Raji (cell line): ENCODE measurements around the gene CCDC9B.

Source experiments
- POLR2A ChIP-seq: IDR thresholded peaks from 2 replicates; pipeline ENCODE4 v1.6.1; 2011; ENCODE audit warnings: low read depth, low read length, control low read depth; ENCODE audit not compliant: insufficient read depth

Gene CCDC9B

DNA sequence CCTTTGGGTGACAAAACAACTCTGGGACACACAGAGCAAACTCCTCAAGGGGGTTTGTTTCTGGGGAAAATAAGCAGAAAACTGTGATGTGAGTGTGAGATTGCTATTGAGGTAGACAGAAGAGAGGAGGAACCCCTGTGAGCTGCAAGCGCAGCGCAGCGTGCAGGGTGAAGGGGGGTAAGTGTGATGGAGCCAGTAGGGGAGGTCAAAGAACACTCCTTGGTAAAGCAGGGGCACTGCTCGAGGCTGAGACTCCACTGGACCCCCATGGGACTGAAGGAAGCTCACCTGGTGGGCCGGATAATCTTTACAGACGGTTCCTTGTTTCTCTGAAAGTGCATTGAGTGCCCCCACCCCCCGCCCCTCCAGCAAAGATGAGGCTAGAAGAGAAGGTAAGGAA, 9.7 kb downstream of the CCDC9B start:
- no peak for TF ChIP-seq POLR2A

DNA sequence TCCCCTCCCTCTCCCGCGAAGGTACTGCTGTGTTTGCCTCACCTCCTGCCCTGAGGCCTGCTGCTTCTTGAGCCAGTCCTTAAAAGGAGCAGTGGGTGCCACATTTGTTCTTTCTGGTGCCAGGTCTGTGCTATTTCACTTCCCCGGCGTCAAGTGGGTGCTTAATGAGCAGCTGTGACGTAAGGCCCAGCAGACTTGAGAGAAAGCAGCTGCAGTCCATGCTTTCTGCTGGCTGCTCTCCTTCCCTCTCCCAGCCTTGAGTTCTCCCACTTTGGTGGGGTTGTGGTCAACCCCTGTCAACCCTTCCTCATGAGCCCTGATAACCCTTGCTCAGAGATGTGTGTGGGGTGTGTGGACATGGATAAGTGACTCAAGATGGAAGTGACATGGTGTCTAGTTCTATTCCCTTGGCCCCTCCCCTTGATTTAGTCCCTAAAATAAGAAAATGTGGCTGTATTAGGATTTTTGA, 10.3 kb downstream of the CCDC9B start:
- TF ChIP-seq POLR2A, result no peak

DNA sequence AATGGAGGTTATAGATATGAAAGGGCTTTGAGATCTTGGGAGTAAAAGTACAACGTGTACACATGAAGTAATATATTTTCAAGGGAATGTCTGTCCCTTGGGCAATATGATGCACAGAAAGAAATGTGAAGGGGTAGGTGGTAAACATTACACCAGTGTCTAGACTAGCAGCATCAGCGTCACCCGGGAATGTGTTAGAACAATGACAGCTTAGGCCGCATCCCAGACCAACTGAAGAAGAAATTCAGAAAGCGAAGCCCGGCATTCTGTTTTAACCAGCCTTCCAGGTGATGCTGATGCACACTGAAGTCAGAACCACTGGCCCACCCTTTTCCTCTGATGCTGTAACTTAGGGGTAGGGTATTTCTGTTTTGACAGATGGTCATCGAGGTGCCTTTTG, 10.9 kb downstream of the CCDC9B start:
- no peak for TF ChIP-seq POLR2A

DNA sequence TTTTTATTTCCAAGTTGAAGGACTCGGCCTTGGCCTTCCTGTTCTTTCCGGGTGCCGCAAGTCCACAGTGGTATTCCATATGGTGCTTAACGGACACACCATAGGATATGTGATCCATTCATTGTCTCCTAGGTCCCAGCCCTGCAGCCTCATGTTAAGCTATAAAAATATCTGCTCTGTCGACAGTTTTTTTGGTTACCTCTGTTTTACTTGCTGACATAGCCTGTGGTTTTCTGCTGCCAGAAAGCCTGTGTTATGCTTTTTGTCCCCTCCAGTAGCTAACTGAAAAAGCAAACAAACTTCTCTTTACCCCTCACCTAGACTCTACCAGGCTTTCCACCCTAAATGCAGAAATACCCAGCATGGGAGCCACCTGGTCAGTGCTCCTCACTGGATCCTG, 12.0 kb downstream of the CCDC9B start:
- TF ChIP-seq POLR2A, result no peak

DNA sequence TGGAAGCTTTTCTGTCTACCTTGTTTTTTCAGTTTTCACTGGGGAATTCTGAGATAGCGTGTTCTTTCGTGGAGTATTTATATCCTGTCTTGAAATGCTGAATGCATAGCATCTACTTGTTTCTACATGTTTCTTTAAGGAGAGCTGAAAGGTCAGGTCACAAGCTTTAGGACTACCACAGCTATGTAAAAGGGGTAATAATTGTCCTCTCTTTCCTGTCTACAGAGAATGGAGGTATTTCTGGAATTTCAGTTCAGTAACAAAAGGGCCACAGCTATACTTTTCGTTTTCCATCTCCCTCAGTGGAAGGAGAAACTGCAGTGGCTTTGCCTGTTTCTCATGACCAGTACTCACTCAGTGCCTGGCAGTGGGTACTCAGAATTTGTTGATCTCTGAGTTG, 12.6 kb downstream of the CCDC9B start:
- TF ChIP-seq POLR2A, result no peak

DNA sequence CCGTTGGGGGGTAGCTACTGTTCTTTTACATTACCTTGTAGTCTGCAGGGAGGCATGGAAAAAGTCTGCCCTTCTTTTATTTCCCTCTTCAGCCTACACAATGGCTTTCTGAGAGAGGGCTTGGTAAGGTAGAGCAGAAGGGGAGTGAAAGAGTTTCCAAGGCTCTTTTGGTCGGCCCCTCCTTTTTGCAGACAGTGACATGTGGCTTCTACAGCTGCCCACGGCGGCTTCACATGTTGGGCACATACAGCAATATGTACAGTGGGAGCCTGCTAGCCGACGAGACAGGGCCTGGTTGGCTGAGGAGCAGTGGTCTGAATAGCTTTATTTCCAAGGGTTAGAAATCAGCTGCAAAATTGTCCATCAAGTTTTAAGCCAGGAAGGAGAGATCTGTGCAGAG, 13.3 kb downstream of the CCDC9B start:
- no peak for TF ChIP-seq POLR2A

DNA sequence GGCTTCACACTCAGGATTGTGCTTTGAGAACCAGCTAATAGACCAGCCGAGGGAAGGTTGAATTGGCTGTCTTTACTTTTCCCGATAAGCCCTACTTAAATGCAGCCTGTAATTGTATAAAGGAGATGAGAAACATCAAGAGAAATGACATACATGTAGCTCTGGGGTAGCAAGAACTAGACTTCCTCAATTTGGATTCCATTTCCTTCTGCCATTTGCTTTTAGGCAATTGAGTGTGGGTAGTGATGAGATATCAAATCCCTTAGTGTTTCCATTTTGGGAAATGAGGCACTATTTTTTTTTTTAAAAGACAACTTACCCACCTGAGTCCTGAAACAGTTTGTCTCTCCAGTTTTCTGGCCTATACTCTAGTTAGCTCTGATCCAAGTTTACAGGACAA, 15.0 kb downstream of the CCDC9B start:
- no peak for TF ChIP-seq POLR2A

DNA sequence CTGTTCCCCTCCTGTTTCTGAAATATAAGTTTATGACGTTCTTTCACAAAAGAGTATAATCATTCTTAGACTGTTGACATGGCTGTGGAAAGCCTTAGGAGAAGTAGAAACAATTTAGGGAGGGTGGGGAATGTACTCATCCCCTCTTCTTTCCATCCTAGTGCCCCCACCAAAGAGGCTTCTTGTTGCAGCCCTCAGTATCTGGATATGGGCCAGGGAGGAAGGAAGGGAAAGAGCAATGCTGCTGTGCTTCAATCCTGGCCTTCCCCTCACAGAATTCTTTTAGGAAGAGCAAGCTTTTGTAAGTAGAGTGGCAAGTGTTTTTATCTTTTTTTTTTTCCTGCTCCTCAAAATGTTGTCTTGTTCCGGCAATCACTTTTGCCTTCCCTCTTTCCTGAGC, 15.6 kb downstream of the CCDC9B start:
- no peak for TF ChIP-seq POLR2A

DNA sequence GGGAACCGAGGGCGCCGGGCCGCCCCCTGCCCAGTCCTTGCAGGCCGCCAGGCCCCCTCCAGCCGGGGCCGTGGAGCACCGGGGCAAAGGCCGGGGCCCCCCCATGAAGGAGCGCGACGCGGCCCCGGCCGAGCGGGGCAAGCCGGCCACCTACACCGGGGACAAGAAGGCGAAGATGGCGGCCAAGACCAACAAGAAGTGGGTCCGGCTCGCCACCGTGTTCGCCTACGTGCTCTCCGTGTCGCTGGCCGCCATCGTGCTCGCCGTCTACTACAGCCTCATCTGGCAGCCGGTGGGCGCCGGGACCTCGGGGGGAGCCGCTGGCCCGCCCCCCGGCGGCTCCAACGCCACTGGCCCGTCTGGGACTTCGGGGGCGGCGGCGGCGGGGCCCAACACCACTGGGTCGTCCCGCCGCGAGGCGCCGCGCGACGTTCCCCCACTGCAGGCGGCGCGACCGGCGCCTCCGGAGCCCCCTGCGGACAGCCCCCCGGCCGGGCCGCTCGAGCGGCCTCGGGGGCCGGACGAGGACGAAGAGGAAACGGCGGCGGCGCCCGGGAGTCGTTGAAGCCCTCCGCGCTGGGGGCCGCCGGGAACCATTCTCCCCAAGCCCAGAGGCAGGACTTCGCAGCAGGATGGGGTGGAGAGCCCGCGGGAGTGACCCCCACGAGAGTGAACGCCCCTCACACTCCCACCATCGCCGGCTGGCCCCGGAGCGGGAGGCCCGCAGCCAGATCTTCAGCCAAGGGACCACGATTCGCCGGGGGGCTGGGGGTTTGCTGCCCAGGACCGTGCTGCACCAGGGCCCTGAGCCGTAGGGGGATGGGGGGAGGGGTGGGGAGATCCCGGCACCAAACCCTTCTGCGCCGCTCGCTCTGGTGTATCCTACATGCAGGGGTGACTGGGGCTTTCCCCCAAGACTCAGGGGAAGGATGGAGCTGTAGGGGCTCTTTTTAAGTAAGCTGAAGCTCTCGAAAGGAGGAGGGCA, 16.5 kb downstream of the CCDC9B start:
- no peak for TF ChIP-seq POLR2A

DNA sequence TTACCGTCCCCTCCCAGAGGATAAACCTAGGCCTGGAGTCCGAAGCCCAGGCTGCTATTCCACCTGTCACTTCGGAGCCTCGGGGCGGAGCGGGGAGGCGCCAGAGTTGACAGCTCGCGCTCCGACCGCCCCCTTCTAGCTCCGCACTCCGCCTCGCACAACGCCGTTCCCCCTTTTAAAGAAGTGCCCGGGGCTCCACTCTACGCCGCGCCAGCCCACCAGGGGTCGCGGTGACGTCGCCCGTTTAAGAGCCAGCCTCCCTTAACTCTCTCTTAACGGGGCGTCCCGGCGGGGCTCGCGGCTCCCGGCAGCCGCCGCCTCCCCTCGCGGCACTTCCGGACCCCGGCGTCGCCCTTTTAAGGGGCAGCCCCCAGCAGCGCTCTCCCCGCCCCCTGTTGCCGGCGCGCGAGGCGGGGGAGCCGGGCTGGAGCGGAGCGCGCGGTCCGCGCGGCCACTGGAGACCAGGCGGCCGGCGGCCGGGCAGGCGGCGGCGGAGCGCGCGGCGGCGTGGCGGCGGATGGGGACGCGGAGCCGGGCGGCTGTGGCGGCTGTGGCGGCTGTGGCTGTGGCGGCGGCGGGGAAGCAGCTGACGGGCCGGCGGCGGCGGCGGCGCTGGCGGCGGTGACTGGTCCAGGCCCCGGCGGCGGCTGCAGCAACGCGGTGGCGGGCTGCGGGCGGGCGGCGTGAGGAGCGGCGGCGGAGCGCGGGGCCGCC, 17.3 kb downstream of the CCDC9B start, which contains the start of gene INAFM2:
TSS of gene INAFM2 (plus strand) at position 454 of the 714 bp plus-strand sequence. CDS start 364 bp downstream, outside the sequence.
- 0 out of 2 replicates have a peak, but pooled peaks have one; percentile 38 for TF ChIP-seq POLR2A

DNA sequence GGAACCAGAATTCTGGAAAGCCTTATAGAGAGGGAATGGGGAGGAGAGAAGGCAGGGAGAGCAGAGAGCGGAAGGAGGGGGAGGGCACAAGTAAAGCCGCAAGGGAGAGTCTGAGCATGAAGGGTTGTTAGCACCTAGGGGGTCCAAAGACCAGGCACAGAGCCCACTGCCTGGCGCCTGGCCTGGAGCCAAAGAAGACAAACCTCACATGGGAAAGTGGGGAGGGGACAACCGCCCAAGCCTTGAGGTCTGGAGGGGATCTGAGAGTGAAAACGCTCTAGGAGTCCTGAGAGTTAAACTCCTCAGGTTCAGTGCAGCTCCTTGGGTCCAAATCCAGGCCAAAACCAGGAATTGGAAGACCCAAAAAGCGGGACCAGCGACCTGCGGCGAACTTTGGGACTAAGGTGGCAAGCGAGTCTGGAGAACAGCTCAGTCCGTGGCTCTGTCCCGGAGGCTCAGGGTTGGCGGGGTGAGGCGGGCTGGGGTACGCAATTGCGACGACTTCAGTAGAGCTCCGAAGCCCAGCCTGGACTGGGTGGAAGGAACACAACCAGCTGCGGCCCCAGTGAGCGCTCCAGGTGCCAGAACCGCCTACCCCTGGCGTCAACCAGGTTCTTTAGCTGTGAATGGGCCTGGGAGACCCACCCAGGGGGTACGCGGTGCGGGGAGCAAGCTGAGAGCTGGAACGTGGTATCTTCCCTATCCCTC, 18.1 kb downstream of the CCDC9B start:
- no peak for TF ChIP-seq POLR2A

DNA sequence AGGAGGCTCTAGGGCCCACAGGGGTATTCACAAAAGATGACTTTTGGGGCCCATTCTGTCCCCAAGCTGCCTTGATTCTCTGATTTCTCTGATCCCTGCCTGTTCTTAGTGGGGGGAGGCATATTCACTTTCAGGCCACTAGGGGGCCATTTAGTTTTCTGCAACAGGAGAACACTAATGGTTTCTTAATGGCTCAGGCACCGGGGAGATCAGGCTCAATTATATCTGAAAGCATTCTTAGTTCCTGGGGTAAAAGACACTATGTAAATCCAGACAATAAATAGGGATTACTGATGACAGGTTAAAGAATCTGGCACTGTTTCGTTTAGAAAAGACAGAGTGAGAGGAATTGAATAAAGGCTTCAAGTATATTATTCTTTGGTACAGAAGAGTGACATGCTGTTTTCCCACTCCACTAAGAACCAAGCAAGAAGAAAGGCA, 19.8 kb downstream of the CCDC9B start:
- no peak for TF ChIP-seq POLR2A

DNA sequence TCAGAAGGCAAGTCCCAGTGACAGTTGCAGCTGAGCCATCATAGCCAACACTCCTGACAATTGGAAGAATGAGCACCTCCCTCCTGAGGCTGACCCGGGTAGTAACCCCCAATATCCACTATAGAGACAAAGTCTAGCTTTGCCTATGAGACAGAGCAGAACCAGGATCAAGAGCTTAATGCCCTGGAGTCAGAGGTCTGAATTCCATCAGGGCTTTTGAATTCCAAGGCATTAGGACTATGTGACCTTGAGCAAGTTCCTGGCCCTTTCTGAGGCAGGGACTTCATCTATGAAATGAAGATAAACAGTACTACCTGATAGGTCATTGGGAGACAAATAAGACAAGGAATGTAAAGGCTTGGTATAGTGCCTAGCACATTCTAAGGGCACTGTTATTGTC, 20.3 kb downstream of the CCDC9B start:
- no peak for TF ChIP-seq POLR2A

DNA sequence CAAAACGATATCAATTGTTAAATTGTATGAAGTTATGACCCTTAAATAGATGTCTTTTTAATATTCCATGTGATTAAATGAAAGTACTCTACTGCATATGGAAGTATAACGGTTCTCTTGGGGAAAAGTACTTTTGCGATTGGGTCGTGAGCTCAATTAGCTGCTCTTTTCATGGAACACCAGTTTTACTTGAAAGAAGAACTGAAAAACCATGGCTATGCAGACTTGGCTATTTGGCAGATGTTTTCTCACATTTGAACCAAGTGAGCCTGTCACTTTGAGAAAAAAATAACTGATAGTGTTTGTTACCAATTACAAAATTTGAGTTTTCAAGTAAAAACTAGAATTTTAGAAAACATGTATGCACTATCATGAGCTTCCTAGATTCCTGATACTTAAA, 23.2 kb downstream of the CCDC9B start:
- TF ChIP-seq POLR2A, result no peak

DNA sequence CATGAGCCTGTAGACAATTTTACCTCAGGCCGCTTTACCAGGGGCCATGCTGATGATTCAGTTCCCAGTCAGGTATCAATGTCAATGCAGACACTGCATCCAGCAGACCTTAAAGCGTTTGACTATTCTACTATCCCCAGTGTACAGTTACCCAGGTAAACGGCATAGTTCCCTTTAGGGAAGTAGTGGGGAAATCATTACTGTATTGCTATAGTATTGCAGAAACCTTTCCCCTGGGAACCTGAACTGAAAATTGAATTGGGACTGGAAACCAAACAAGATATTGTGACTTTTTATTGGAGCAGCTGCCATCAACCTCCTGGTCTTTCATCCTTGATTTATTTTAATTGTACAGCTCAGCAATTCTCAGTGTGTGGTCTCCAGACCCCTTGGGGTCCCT, 23.8 kb downstream of the CCDC9B start:
- TF ChIP-seq POLR2A, result no peak
